GM18873 (cell line): ENCODE measurements around the gene ZNF283.

ENCODE experiments used
- ATAC-seq: cut with Tn5 transposase; IDR thresholded peaks from one replicate; pipeline ENCODE4 v1.9.1; 2021; ENCODE audit warnings: mild to moderate bottlenecking, moderate library complexity, moderate number of reproducible peaks; ENCODE audit not compliant: unreplicated experiment, low FRiP score

Gene ZNF283

GRCh38 chr19:43826787-43827754, at the start of gene ZNF283:
TSS of gene ZNF283 (plus strand) at chr19:43827321. CDS start at chr19:43833505, 6,184 bp downstream.
- ATAC-seq: no peak

- no peak for ATAC-seq
These were observed 48.5 kb upstream of the ZNF283 start for GRCh38 chr19:43778651-43779050.

GRCh38 chr19:43779147-43779819, 47.8 kb upstream of the ZNF283 start:
- no peak for ATAC-seq

GRCh38 chr19:43779820-43780219, 47.3 kb upstream of the ZNF283 start:
- ATAC-seq: no peak

- ATAC-seq: no peak
These were observed 46.2 kb upstream of the ZNF283 start, which contains the start of gene KCNN4 for GRCh38 chr19:43780706-43781525. TSS of gene KCNN4 (minus strand) at chr19:43780973. CDS start at chr19:43780861, 112 bp downstream.

GRCh38 chr19:43781630-43782310, 45.4 kb upstream of the ZNF283 start:
- ATAC-seq: no peak

- ATAC-seq: no peak
These were observed 44.8 kb upstream of the ZNF283 start for GRCh38 chr19:43782311-43782660.

- ATAC-seq: no peak
These were observed 44.4 kb upstream of the ZNF283 start for GRCh38 chr19:43782689-43783231.

GRCh38 chr19:43783636-43784035, 43.5 kb upstream of the ZNF283 start:
- no peak for ATAC-seq

GRCh38 chr19:43784241-43784980, 42.7 kb upstream of the ZNF283 start:
- no peak for ATAC-seq

GRCh38 chr19:43784981-43785808, 41.9 kb upstream of the ZNF283 start:
- ATAC-seq: no peak

- no peak for ATAC-seq
These were observed 40.5 kb upstream of the ZNF283 start for GRCh38 chr19:43786665-43787064.

- ATAC-seq: no peak
These were observed 38.1 kb upstream of the ZNF283 start for GRCh38 chr19:43789029-43789428.

- ATAC-seq: no peak
These were observed 36.5 kb upstream of the ZNF283 start for GRCh38 chr19:43790587-43790986.

- no peak for ATAC-seq
These were observed 30.0 kb upstream of the ZNF283 start for GRCh38 chr19:43797118-43797517.

- ATAC-seq: no peak
These were observed 29.6 kb upstream of the ZNF283 start for GRCh38 chr19:43797556-43797955.

- ATAC-seq: no peak
These were observed 29.0 kb upstream of the ZNF283 start for GRCh38 chr19:43798026-43798545.
